Measurements from ENCODE around the gene SH2B3.
"Not testable (repeated sequence)": the region's sequence is repeated elsewhere in the genome, so short reads cannot be mapped to it uniquely, and the experiment has no call there.

The SH2B3 gene

GRCh38 chr12:111453071-111453989, 47.6 kb downstream of the SH2B3 start:
- FAIRE-seq = no peak

GRCh38 chr12:111454311-111454710, 48.6 kb downstream of the SH2B3 start:
- DNase-seq (ENCODE audit: extremely low spot score, insufficient read length, low read depth) (no peak), FAIRE-seq (no peak)

More at GRCh38 chr12:111453071-111453989, 47.6 kb downstream of the SH2B3 start:
- DNase-seq (ENCODE audit: extremely low spot score, insufficient read length, low read depth) = no peak

- DNase-seq (ENCODE audit: extremely low spot score, insufficient read length, low read depth) (no peak), FAIRE-seq (no peak)
Measured at GRCh38 chr12:111454716-111455447, 49.2 kb downstream of the SH2B3 start.

GRCh38 chr12:111455448-111456320, 50.0 kb downstream of the SH2B3 start:
- FAIRE-seq (no peak), DNase-seq (ENCODE audit: extremely low spot score, insufficient read length, low read depth) (no peak)

GRCh38 chr12:111457071-111457470, 51.3 kb downstream of the SH2B3 start:
- no peak for FAIRE-seq
- DNase-seq (ENCODE audit: extremely low spot score, insufficient read length, low read depth) = no peak

- no peak for FAIRE-seq
- DNase-seq (ENCODE audit: extremely low spot score, insufficient read length, low read depth) = no peak
Measured at GRCh38 chr12:111457577-111457976, 51.9 kb downstream of the SH2B3 start.

- FAIRE-seq (no peak), DNase-seq (ENCODE audit: extremely low spot score, insufficient read length, low read depth) (no peak)
Measured at GRCh38 chr12:111458546-111459172, 52.9 kb downstream of the SH2B3 start.

- not testable (repeated sequence) for FAIRE-seq
Measured at GRCh38 chr12:111460111-111460510, 54.4 kb downstream of the SH2B3 start.

GRCh38 chr12:111462210-111462769, 56.6 kb downstream of the SH2B3 start:
- FAIRE-seq (peak; percentile 81), DNase-seq (ENCODE audit: extremely low spot score, insufficient read length, low read depth) (no peak)

More at GRCh38 chr12:111460111-111460510, 54.4 kb downstream of the SH2B3 start:
- not testable (repeated sequence) for DNase-seq (ENCODE audit: extremely low spot score, insufficient read length, low read depth)

- FAIRE-seq (no peak), DNase-seq (ENCODE audit: extremely low spot score, insufficient read length, low read depth) (no peak)
Measured at GRCh38 chr12:111467092-111467856, 61.6 kb downstream of the SH2B3 start.

- no peak for DNase-seq (ENCODE audit: extremely low spot score, insufficient read length, low read depth)
- FAIRE-seq = no peak
Measured at GRCh38 chr12:111467857-111468241, 62.1 kb downstream of the SH2B3 start.

GRCh38 chr12:111469401-111469800, 63.7 kb downstream of the SH2B3 start:
- DNase-seq (ENCODE audit: extremely low spot score, insufficient read length, low read depth) = no peak
- no peak for FAIRE-seq

GRCh38 chr12:111471236-111471635, 65.5 kb downstream of the SH2B3 start:
- DNase-seq (ENCODE audit: extremely low spot score, insufficient read length, low read depth) (no peak), FAIRE-seq (no peak)

GRCh38 chr12:111482462-111482861, 76.7 kb downstream of the SH2B3 start:
- no peak for DNase-seq (ENCODE audit: extremely low spot score, insufficient read length, low read depth)

GRCh38 chr12:111488271-111488670, 82.5 kb downstream of the SH2B3 start:
- DNase-seq (ENCODE audit: extremely low spot score, insufficient read length, low read depth) = no peak
- no peak for FAIRE-seq

More at GRCh38 chr12:111482462-111482861, 76.7 kb downstream of the SH2B3 start:
- peak; percentile 38 for FAIRE-seq

GRCh38 chr12:111488798-111489197, 83.1 kb downstream of the SH2B3 start:
- no peak for FAIRE-seq
- no peak for DNase-seq (ENCODE audit: extremely low spot score, insufficient read length, low read depth)

GRCh38 chr12:111492979-111493378, 87.3 kb downstream of the SH2B3 start:
- DNase-seq (ENCODE audit: extremely low spot score, insufficient read length, low read depth); FAIRE-seq: not testable (repeated sequence)

GRCh38 chr12:111494676-111495075, 89.0 kb downstream of the SH2B3 start:
- DNase-seq (ENCODE audit: extremely low spot score, insufficient read length, low read depth) (no peak), FAIRE-seq (no peak)
